NCI-H1092 (cell line): ENCODE results near the gene GPR85.
"Not testable (repeated sequence)": the region's sequence is repeated elsewhere in the genome, so short reads cannot be mapped to it uniquely, and the experiment has no call there.

Source experiments
- DNase-seq: peaks from one replicate; lab custom pipeline; 2025; lab: John Stamatoyannopoulos, UW

GPR85 gene

DNA sequence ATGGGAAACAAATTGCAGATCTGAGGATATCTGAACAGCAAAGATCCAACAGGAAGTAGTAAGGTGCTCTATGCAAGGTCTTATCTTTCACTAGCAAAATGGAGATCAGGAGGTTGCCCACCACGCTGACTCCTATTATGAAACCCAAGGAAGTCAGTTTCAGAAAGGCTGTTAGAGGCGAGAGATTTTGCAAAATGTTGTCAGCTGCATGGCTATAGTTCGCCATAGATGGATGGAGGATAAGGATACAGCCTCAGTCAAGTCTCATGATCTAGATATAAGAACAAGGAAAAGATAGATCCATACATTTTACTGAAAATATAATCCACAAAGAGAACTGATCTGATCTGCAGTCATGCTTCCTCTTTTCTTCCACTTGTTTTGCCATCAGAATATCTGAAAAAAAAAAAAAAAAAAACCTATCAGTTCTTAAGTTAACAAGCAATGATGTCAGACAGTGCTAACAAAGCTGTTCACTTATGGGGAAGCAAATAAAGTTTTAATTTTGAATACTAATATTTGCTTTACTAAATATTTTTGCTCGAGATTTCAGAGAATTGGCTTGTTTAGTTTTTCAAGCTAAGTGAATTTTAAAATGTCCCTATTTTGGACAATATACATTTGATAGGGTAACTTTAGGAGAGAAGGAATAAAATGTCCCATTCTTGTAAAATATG, 2.0 kb downstream of the GPR85 start:
- no peak for DNase-seq

DNA sequence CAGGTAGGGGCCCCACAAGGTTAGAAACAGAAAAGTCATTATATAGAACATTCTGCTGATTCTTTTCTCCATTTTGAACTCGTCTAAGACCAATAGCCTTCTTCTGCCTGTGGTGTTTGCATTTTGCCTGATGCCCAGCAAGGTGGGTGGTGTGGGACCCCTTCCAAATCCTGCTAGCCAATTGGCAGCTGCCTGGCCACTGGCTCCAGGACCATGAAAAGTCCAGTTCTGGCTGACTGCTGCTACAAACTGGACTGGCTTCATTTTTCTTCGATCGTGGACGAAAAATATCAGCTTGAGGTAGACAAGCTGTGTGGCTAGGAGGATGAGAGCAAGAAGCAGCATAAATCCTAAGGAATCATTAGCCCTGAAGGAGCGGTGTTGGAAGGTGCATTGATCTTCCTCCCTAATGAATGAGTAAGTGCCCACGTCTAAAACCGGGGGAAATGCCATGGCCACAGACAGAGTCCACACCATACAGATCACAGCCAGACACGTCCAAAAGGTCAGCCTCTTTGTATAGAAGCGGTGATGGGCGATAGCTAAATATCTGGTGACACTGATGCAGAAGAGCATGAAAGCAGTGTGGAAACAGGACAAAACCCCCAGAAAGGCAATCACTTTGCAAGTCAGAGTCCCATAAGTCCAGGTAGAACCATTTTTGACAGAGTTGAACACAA, 2.7 kb downstream of the GPR85 start:
- DNase-seq = no peak

DNA sequence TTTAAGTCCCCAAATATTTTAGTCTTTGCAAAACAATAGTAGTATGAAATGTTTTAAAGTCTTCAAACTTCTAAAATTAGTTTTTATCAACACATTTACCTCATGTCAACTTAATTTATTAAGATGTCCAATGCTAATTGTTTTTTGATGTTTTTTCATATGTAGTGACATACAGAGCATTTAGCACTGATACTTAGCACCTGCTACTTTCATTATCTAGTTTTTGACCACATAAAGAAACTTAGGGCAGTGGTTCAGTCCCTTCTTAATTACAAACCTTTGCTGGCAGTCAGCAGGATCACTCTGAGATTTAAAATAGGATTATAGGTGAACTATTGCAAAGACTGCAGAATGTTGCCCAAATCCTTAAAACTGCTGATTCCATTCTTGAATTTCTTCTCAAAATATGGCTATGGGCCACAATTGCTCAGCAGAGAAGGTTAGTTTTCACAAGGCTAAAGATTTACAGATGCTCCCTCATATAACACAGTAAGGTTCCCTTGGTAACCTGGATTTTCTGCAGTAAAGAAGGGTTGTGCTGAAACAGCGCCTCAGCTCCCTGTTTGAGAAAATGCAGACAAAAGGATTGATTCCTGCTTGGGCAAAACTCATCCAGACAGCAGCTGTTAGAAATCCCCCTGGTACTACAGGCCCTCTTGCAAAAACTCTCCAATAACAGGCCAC, 3.4 kb downstream of the GPR85 start:
- DNase-seq = no peak

DNA sequence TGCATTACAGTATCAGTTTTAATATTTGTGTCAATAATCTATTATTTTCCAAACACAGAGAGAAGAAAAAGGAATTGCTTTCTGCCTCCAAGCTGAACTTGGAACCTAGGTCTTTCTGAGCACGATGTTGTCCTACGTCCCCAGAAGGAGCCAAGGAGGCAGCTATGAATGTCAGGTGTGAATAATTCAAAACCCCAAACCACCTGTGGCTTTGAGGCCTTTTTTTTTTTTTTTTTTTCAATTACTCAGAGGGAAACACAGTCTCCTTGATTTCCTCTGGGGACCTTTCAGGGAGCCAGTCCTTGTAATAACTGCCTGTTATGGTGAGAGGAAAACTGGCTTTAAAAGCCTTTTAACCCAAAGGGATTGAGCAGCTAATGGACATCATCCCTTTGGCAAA, 8.3 kb downstream of the GPR85 start:
- DNase-seq = no peak

DNA sequence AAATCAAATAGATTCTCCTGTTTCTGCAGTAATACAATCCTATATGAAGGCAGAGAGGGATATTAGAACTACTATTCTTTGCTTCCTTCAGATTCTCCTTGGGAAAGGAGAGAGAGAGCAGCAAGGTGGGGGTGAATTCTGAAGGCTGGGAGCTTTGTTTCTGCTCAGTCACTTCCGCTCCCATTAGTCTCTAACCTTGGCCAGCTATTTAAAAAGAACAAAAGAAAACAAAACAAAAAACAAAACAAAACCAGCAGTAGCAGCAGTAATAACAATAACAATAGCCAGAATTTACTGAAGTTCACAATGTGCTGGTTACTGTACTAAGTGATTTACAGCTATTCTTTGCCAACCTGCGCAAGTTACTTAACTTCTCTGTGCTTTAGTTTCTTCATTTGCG, 9.9 kb downstream of the GPR85 start:
- DNase-seq = no peak

DNA sequence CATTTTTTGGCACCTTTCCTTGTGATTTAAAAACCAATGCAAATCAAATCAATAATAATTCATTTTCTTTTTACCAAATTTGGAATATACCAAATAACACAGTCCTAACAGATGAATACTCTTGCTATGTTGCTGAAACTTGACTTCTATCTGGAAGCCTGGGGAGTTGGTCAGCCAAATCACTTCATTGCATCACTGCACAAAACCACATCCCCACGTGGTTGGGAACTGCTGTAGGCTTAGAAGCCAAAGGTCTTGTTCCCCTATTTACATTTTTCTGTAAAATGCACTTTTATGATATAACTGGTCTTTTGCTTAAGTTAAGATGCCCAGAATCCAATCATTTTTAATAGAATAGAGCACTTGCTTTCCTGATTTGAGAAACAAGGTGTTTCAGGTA, 15.2 kb downstream of the GPR85 start:
- no peak for DNase-seq

DNA sequence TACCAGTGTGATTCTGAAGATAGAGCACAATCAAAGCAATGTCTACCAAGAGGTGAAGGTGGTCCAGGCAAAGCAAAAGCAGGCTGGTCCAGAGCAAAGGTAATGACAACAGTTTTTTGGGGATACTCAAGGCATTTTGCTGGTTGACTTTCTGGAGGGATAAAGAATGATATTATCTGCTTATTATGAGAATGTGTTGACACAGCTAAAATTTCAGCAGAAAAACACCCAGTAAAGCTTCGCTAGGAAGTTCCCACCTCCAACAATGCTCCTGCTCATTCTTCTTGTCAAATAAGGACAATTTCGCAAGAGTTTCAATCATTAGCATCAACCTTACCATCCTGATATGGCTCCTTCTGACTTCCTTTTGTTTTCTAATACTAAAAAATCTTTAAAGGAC, 24.1 kb downstream of the GPR85 start:
- no peak for DNase-seq

DNA sequence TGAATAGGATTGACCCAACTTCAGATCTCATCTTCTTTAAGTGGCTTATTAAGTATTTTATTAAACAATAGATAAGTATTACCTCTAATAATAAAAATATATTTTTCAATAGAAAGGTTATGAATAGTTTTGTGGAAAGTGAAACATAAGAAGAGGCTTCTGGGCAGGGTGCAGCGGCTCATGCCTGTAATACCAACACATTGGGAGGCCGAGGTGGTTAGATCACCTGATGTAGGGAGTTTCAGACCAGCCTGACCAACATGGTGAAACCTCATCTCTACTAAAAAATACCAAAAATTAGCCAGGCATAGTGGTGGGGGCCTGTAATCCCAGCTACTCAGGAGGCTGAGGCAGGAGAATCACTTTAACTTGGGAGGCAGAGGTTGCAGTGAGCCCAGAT, 26.5 kb downstream of the GPR85 start:
- DNase-seq = no peak

DNA sequence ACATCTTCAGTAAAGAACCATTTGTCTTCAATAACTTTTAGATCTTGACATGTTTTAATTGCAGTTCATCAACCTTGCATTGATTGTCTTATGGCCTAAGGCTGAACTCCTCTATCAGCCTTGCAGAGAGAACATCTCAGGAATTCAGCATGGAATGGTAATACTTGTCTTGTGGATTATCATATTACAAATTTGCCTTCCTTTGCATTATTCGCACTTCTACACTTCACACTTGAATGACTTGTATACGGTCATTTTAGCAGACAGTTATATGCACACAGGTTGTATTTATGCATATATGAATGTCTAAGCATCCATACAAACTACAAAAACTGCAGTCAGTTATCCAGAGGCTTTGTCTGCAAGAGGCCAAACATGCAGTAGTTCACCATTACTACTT, 31.7 kb downstream of the GPR85 start:
- no peak for DNase-seq

DNA sequence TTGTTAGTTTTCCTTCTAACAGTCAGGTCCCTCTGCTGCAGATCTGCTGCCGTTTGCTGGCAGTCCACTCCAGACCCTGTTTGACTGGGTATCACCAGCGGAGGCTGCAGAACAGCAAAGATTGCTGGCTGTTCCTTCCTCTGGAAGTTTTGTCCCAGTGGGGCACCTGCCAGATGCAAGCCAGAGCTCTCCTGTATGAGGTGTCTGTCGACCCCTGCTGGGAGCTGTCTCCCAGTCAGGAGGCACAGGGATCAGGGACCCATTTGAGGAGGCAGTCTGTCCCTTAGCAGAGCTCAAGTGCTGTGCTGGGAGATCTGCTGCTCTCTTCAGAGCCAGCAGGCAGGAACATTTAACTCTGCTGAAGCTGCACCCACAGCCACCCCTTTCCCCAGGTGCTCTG, 32.4 kb downstream of the GPR85 start:
- not testable (repeated sequence) for DNase-seq

DNA sequence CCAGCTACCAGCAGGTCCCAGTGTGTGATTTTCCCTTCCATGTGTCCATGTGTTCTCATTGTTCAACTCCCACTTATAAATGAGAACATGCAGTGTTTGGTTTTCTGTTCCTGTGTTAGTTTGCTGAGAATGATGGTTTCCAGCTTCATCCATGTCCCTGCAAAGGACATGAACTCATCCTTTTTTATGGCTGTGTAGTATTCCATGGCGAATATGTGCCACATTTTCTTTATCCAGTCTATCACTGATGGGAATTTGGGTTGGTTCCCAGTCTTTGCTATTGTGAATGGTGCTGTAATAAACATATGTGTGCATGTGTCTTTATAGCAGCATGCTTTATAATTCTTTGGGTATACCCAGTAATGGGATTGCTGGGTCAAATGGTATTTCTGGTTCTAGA, 37.4 kb downstream of the GPR85 start:
- not testable (repeated sequence) for DNase-seq

DNA sequence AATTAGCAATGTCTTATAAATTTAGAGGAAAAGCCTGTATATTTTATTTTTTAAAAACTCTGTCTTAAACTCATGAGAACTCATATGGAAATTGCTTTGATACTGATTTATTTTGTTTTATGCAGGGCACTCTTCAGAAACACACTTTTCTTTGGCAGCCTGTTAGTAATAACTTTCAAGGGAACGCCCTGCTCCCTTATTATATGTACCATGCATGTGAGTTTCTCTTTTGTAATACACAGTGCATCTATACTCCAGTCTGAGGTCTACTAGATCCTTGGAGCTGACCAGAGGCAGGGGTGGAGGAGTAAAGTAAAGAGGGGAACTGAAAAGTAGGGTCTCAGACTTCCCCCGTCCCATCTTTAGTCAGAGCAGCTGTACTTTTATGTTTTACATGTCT, 40.2 kb downstream of the GPR85 start:
- DNase-seq = no peak

DNA sequence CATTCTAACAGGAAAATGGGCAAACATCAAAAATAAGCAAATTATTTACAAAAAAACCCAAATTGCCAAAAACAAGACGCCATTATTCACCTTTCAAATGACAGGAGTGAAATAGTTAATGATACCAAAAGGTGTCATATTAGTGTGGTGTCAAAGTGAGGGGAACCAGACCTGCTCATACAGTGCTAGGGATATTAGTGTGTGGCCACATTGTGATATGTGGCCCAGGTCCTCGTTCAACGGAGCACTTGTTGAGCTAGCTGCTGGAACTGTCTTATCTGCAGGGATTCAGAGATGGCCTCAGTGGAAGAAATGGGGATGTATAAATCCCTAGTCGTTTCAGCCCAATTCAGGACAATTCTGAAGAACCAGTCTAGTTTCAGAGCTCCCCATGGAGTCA, 41.2 kb downstream of the GPR85 start:
- DNase-seq = no peak

DNA sequence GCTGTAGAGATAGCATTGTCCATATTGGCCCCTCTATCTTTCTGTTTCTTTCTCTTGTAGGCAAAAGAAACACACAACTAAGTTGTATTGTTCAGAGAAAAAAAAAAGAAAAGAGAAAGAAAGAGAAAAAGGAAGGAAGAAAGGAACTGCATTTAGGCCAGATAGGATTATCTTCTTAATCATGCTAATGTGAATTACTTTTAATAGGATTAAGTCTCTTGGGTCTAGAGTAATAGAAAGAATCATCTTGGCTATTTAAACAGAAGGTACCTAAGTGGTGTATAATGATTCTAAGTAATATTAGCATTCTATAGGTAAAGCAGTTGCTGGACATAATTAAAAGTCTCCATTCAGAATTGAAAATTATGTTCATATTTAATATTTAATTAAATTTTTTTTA, 42.2 kb downstream of the GPR85 start:
- DNase-seq = no peak

DNA sequence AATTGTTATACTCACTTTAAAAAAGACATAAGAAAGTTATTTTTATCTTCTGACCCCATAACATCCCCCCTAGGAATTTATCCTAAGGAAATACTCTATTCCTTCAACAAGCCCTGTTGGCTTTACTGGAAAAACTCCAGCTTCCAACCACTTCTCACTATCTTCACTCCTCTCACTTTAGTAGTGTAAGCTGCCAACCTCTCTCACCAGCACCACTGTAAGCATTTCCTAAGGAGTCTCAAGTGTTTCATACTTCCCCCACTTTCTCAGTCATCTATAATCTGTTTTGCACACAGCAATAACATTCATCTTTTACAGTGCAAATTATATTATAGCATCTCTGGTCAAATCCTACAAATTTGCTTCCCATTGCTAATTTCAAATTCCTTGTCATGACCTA, 45.8 kb downstream of the GPR85 start:
- no peak for DNase-seq

DNA sequence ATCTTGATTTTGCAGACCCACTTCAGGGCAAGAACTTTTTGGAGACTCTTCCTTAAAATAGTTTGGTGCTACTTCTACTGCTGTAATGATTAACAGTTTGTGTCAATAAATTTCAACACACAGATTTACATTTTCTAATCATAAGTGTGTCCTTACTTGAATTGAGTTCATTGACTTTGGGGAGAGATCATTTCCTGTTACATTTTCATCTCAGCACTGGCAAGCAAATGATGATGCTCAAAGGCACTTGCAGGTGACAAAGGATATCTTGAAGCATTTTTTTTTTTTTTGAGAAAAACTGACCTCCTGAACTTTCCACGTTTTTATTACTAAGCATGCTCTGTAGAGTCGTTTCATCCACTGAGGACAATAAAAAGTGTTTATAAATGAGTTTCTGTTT, 52.7 kb downstream of the GPR85 start:
- no peak for DNase-seq
